KMS-11 (cell line): ENCODE data around the gene NDUFA11.

Experiments used
- H2AFZ ChIP-seq: fragments of 200-600 bp; sonication (generic); 2 replicates; pipeline ENCODE4 v1.6.1; 2016; ENCODE audit warnings: antibody characterized with exemption, mixed run types, low read depth
- H3K27ac ChIP-seq: fragments of 200-600 bp; sonication (generic); 2 replicates; pipeline ENCODE4 v1.6.1; 2016; ENCODE audit warnings: mild to moderate bottlenecking, mixed run types
- H3K27me3 ChIP-seq: fragments of 200-600 bp; sonication (generic); 2 replicates; pipeline ENCODE4 v1.6.1; 2017; ENCODE audit warnings: mild to moderate bottlenecking, low read depth, mixed run types, moderate library complexity; ENCODE audit not compliant: insufficient read depth
- H3K36me3 ChIP-seq: fragments of 200-600 bp; sonication (generic); 2 replicates; pipeline ENCODE4 v1.6.1; 2017; ENCODE audit warnings: mild to moderate bottlenecking, mixed run types; ENCODE audit not compliant: insufficient read depth
- H3K4me1 ChIP-seq: fragments of 200-600 bp; sonication (generic); 2 replicates; pipeline ENCODE4 v1.6.1; 2016; ENCODE audit warnings: mild to moderate bottlenecking, low read depth, mixed run types; ENCODE audit not compliant: poor library complexity, severe bottlenecking
- H3K4me2 ChIP-seq: fragments of 200-600 bp; sonication (generic); 2 replicates; pipeline ENCODE4 v1.7.0; 2016; ENCODE audit warnings: mild to moderate bottlenecking, mixed run types
- H3K4me3 ChIP-seq: fragments of 200-600 bp; sonication (generic); IDR thresholded peaks from 2 replicates; pipeline ENCODE4 v1.6.1; 2017; ENCODE audit warnings: low read depth, low read length, mixed read lengths; ENCODE audit not compliant: insufficient read depth
- H3K79me2 ChIP-seq: fragments of 200-600 bp; sonication (generic); 2 replicates; pipeline ENCODE4 v1.6.1; 2016; ENCODE audit warnings: low read depth, mixed run types; ENCODE audit not compliant: insufficient read depth
- H3K9ac ChIP-seq: fragments of 200-600 bp; sonication (generic); 2 replicates; pipeline ENCODE4 v1.6.1; 2016; ENCODE audit warnings: mild to moderate bottlenecking, mixed run types
- H4K20me1 ChIP-seq: fragments of 200-600 bp; sonication (generic); 2 replicates; pipeline ENCODE4 v1.6.1; 2016; ENCODE audit warnings: mild to moderate bottlenecking, mixed run types; ENCODE audit not compliant: insufficient read depth
- CTCF ChIP-seq: fragments of 200-600 bp; sonication (generic); conservative IDR thresholded peaks from 2 replicates; pipeline ENCODE4 v1.6.1; 2017; ENCODE audit warnings: low read depth, mild to moderate bottlenecking, antibody characterized with exemption, low read length, moderate library complexity, mixed read lengths

The NDUFA11 gene

GRCh38 chr19:5915782-5916165 is 12.2 kb upstream of the NDUFA11 start:
- no peak overlapping the region for H3K27ac ChIP-seq
- no peaks in the 10 kb centered on the region for H3K36me3 ChIP-seq
- H3K4me2 ChIP-seq, result no peak overlapping the region
- no peak overlapping the region for H3K4me3 ChIP-seq
- H4K20me1 ChIP-seq, result no peaks in the 10 kb centered on the region
- no peaks in the 10 kb centered on the region for H3K4me1 ChIP-seq
- H2AFZ ChIP-seq, result no peak overlapping the region
- no peak overlapping the region for H3K9ac ChIP-seq
- TF ChIP-seq CTCF, result no peak
- no peaks in the 10 kb centered on the region for H3K27me3 ChIP-seq
- no peaks in the 10 kb centered on the region for H3K79me2 ChIP-seq

- Histone ChIP-seq H3K36me3 (no peaks in the 10 kb centered on the region), H3K27ac (no peak overlapping the region), H3K4me2 (no peak overlapping the region), H3K9ac (no peak overlapping the region), H3K4me1 (no peaks in the 10 kb centered on the region), H3K79me2 (no peaks in the 10 kb centered on the region), H3K27me3 (no peaks in the 10 kb centered on the region), H4K20me1 (no peaks in the 10 kb centered on the region), H2AFZ (no peak overlapping the region), H3K4me3 (no peak overlapping the region)
- no peak for TF ChIP-seq CTCF
Measured at GRCh38 chr19:5914946-5915781, 11.6 kb upstream of the NDUFA11 start.

GRCh38 chr19:5914358-5914774 is 10.8 kb upstream of the NDUFA11 start:
- Histone ChIP-seq H3K9ac (no peak overlapping the region), H4K20me1 (no peaks in the 10 kb centered on the region), H3K79me2 (no peaks in the 10 kb centered on the region), H2AFZ (no peak overlapping the region), H3K4me3 (no peak overlapping the region), H3K36me3 (no peaks in the 10 kb centered on the region), H3K27me3 (no peaks in the 10 kb centered on the region), H3K27ac (no peak overlapping the region), H3K4me1 (no peaks in the 10 kb centered on the region), H3K4me2 (no peak overlapping the region)
- TF ChIP-seq CTCF, result no peak

GRCh38 chr19:5913739-5914357 is 10.3 kb upstream of the NDUFA11 start, which contains the start of gene CAPS:
CAPS (plus strand) TSS chr19:5914254; CDS start chr19:5914407, 153 bp downstream.
- H3K4me1 ChIP-seq, result no peaks in the 10 kb centered on the region
- no peaks in the 10 kb centered on the region for H3K27me3 ChIP-seq
- no peak within 1 kb of the TSS for H3K27ac ChIP-seq
- H3K79me2 ChIP-seq, result no peaks in the 10 kb centered on the region
- H2AFZ ChIP-seq, result no peak within 1 kb of the TSS
- no peak within 1 kb of the TSS for H3K9ac ChIP-seq
- no peak for TF ChIP-seq CTCF
- no peak within 1 kb of the TSS for H3K4me3 ChIP-seq
- no peaks in the 10 kb centered on the region for H4K20me1 ChIP-seq
- no peak within 1 kb of the TSS for H3K4me2 ChIP-seq
- H3K36me3 ChIP-seq, result no peaks in the 10 kb centered on the region
